ENCODE measurements around the gene COG5.

DNA sequence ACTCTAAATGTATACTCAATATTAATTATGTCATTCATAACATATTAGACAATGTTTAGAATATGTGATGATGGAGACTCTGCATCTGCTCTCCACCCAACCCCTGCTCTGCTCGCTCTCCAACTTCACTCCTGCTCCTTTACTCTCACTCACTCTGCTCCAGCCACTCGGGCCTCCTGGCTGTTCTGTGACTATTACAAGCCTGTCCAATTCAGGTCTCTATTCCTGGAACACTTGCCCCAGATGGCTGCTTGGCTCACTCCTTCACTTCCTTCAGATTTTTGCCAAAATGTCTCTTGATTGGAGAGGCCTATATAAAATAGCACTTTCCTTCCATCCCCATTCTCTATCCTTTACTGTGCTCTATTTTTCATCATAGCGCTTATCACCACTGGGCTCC is 310.1 kb downstream of the COG5 start:
- TF ChIP-seq TCF7L2 (IDR thresholded peaks at IDR 0.05; ENCODE audit: low read depth, low read length) (no peak), POLR2AphosphoS5 (IDR thresholded peaks at IDR 0.05; ENCODE audit: low read depth, low read length) (no peak), SIN3A (IDR thresholded peaks at IDR 0.05; ENCODE audit: borderline replicate concordance, insufficient read depth, low read depth, low read length) (no peak)
- TF ChIP-seq, protein P1, sequence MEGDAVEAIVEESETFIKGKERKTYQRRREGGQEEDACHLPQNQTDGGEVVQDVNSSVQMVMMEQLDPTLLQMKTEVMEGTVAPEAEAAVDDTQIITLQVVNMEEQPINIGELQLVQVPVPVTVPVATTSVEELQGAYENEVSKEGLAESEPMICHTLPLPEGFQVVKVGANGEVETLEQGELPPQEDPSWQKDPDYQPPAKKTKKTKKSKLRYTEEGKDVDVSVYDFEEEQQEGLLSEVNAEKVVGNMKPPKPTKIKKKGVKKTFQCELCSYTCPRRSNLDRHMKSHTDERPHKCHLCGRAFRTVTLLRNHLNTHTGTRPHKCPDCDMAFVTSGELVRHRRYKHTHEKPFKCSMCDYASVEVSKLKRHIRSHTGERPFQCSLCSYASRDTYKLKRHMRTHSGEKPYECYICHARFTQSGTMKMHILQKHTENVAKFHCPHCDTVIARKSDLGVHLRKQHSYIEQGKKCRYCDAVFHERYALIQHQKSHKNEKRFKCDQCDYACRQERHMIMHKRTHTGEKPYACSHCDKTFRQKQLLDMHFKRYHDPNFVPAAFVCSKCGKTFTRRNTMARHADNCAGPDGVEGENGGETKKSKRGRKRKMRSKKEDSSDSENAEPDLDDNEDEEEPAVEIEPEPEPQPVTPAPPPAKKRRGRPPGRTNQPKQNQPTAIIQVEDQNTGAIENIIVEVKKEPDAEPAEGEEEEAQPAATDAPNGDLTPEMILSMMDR (IDR thresholded peaks at IDR 0.05) = no peak
- TF ChIP-seq, protein P2, sequence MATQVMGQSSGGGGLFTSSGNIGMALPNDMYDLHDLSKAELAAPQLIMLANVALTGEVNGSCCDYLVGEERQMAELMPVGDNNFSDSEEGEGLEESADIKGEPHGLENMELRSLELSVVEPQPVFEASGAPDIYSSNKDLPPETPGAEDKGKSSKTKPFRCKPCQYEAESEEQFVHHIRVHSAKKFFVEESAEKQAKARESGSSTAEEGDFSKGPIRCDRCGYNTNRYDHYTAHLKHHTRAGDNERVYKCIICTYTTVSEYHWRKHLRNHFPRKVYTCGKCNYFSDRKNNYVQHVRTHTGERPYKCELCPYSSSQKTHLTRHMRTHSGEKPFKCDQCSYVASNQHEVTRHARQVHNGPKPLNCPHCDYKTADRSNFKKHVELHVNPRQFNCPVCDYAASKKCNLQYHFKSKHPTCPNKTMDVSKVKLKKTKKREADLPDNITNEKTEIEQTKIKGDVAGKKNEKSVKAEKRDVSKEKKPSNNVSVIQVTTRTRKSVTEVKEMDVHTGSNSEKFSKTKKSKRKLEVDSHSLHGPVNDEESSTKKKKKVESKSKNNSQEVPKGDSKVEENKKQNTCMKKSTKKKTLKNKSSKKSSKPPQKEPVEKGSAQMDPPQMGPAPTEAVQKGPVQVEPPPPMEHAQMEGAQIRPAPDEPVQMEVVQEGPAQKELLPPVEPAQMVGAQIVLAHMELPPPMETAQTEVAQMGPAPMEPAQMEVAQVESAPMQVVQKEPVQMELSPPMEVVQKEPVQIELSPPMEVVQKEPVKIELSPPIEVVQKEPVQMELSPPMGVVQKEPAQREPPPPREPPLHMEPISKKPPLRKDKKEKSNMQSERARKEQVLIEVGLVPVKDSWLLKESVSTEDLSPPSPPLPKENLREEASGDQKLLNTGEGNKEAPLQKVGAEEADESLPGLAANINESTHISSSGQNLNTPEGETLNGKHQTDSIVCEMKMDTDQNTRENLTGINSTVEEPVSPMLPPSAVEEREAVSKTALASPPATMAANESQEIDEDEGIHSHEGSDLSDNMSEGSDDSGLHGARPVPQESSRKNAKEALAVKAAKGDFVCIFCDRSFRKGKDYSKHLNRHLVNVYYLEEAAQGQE (IDR thresholded peaks at IDR 0.05; ENCODE audit: insufficient read depth in 1 of 2, low read depth in 2 of 2, low read length in 1 of 2) = no peak
